Fibroblast of mammary gland (primary cell): ENCODE data around the gene FBXL16.
A peak's percentile ranks its signal among the peaks of the same experiment; 100 is the strongest.

Experiments
- DNase-seq: peaks from one replicate; pipeline ENCODE4 v3.0.0-alpha.2; 2010; ENCODE audit warnings: low read depth
- H3K4me3 ChIP-seq: 2 replicates; pipeline ENCODE4 v1.5.1; 2011; ENCODE audit warnings: low read depth, mild to moderate bottlenecking, low read length, moderate library complexity; ENCODE audit not compliant: control insufficient read depth
- TF ChIP-seq, protein P1 (sequence below): conservative IDR thresholded peaks from 2 replicates; pipeline ENCODE4 v1.5.1; 2011; ENCODE audit warnings: low read depth, low read length, inconsistent platforms; ENCODE audit not compliant: control insufficient read depth, insufficient read depth

The FBXL16 gene

DNA sequence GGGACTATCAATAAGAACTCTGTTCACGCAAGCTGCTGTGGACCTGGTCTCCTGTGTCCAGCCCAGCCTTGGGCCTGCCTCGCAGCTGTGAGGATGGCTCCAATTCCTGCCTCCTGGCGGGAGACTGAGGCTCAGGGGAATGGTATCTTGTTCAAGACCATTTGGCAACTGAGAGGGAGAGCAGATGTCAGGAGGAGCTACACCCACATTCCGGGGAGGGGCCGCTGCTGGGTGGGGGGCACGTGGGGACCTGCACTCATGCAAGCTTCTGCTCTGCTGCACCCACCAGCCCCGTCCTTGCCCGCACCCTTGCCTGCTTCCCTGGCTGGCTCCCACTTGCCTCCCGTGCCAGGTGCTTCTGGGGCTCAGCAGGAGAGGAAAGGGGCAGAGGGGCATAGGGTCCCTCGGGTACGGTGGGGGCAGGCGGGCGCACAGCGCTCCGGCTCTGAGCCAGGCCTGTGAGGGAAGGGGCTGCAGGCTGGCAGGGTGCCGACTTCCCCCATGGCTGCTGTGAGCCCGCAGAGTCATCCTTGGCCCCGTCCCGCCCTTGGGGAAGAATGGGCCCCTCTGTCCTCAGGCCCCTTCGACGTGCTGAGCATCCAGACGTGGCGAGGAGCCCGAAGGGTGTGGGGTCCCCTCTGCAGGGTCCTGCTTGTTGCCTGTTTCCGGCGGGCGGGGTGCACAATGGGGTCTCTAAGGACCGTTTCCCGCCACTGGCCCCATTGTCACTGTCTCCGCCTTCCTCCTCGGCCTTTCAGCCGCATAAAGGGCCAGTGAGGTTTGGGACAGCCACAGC is 12.0 kb upstream of the FBXL16 start:
- no peak for DNase-seq
- TF ChIP-seq, protein P1, sequence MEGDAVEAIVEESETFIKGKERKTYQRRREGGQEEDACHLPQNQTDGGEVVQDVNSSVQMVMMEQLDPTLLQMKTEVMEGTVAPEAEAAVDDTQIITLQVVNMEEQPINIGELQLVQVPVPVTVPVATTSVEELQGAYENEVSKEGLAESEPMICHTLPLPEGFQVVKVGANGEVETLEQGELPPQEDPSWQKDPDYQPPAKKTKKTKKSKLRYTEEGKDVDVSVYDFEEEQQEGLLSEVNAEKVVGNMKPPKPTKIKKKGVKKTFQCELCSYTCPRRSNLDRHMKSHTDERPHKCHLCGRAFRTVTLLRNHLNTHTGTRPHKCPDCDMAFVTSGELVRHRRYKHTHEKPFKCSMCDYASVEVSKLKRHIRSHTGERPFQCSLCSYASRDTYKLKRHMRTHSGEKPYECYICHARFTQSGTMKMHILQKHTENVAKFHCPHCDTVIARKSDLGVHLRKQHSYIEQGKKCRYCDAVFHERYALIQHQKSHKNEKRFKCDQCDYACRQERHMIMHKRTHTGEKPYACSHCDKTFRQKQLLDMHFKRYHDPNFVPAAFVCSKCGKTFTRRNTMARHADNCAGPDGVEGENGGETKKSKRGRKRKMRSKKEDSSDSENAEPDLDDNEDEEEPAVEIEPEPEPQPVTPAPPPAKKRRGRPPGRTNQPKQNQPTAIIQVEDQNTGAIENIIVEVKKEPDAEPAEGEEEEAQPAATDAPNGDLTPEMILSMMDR: no peak

DNA sequence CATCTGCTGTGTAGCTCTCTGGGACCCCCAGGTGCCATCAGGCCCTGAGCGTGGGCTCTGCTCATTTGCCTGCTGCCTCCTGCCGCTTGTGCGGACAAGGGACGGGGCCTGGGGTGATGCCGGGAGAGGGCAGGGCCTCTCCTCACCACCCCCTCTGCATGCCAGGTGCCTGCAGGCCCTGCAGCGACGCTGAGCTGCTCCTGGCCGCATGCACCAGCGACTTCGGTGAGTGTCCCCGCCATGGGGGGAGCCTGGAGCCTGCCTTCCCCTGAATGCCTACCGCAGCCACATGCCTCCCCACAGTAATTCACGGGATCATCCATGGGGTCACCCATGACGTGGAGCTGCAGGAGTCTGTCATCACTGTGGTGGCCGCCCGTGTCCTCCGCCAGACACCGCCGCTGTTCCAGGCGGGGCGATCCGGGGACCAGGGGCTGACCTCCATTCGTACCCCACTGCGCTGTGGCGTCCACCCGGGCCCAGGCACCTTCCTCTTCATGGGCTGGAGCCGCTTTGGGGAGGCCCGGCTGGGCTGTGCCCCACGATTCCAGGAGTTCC is 11.2 kb upstream of the FBXL16 start:
- H3K4me3 ChIP-seq: no peak overlapping the region
- TF ChIP-seq, protein P1: no peak
- DNase-seq: no peak

More for the DNA sequence above, 12.0 kb upstream of the FBXL16 start:
- no peak overlapping the region for H3K4me3 ChIP-seq

DNA sequence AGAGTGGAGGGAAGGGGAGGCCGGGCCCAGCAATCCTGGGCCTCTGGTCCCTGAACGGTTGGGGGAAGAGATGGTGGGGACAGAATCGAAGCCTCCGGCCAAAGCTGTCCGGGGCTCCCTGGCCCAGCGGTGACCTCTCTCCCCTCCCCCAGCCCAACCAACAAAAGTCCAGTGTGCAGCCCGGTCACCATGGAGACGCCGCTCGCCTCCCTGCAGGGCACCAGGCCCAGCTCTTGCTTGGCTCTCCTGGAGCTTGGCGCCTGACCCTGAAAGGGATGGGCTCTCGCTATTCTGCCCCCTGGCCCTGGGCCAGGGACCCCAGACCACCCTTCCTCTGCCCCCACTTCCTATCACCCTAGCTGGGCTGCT is 10.6 kb upstream of the FBXL16 start:
- DNase-seq: peak; percentile 48
- H3K4me3 ChIP-seq: peak overlapping the region; percentile 49
- TF ChIP-seq, protein P1: no peak

DNA sequence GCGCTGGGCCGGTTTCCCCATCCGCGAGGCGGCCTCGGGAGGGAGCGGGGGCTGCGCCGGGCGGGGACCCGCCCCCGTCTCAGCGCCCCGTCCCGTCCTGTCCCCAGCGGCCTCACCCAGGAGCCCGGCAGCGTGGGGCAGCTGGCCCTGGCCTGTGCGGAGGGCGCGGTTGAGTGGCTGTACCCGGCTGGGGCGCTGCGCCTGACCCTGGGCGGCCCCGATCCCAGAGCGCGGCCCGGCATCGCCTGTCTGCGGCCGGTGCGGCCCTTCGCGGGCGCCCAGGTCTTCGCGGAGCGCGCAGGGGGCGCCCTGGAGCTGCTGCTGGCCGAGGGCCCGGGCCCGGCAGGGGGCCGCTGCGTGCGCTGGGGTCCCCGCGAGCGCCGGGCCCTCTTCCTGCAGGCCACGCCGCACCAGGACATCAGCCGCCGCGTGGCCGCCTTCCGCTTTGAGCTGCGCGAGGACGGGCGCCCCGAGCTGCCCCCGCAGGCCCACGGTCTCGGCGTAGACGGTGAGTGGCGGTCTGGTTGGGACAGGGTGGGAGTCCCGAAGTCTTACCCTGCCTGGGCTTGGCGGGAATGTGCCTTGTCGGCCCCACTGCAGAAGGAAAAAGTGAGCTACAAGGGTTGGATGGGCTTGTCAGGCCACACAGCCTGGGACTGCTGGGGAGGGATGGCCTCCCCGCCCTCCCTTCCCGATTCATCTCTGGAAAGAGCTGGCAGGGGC is 10.0 kb upstream of the FBXL16 start:
- peak; percentile 20 for DNase-seq
- peak overlapping the region; percentile 49 for H3K4me3 ChIP-seq
- TF ChIP-seq, protein P1: no peak

DNA sequence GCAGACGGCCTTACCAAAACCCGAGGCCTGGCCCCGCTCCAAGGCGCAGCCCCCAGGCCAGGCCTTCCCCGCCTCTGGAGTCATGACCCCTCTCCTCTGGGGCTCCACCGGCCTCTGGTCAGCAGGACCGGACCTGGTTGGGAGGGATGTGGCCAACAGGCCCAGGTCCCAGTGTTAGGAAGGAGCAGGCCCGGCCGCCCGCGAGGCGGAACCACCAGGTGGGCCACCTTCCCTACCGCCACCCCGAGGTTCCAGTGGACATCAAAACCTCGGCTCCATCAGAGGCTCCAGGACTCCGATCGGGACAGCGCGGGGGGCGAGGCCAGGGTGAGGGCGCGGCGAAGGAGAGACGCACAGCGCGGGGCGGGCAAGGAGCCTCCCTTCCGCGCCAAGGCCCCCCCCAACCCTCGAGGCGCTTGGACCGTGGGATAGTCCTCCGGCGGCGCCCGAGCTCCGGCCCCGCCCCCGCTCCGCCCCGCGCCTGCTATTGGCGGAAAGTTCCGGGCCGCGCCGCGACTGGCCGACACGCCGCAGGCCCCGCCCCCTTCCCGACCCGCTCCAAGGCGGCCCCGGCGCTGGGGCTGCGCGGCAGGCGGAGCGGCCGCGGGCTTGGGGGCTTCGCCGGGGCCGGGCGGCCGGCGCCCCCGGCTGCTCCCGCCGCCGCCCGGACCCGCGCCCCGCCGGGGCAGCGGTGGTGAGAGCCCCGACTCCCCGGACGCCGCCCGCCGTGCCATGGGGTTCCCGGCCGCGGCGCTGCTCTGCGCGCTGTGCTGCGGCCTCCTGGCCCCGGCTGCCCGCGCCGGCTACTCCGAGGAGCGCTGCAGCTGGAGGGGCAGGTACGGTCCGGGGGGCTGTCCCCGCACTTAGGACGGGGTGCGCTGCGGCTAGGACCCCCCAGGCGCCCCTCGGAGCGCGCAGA is 9.2 kb upstream of the FBXL16 start, which contains the start of gene METRN:
Gene METRN (plus strand): TSS at position 561 of the 919 bp plus-strand sequence. CDS start 172 bp downstream, at position 733.
- H3K4me3 ChIP-seq: peak within 1 kb of the TSS; percentile 49
- DNase-seq: peak; percentile 76
- TF ChIP-seq, protein P1: no peak

DNA sequence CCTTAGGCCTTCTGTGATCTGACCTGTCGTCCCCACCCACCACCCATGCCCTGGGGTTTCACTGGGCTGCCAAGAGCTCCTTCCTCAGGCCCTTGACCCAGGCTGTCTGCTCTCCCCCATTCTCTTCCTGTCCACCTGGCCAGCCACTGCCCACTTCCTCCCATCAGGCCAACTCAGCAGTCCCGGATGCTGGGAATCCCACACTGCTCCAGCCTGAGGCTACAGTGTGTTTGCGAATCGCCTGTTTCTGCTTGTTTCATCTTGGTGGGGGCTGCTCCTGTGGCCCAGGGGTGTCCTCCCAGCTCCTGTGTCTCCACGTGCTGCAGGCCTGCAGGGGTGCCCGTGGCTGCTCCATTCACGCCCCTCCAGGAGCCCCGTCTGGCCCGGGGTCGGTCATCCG is 8.5 kb upstream of the FBXL16 start:
- TF ChIP-seq, protein P1: no peak
- no peak for DNase-seq
- no peak overlapping the region for H3K4me3 ChIP-seq
